ENCODE data around the gene ABHD2.

Gene ABHD2

GRCh38 chr15:89101302-89102193 is 13.3 kb downstream of the ABHD2 start (continued):
- TF ChIP-seq FEZF1 (tag by site-specific recombination; IDR thresholded peaks at IDR 0.05) (no peak), ZNF777 (tag by site-specific recombination; IDR thresholded peaks at IDR 0.05; ENCODE audit: borderline replicate concordance) (no peak), GLIS2 (tag by site-specific recombination; IDR thresholded peaks at IDR 0.05) (no peak), REPIN1 (tag by site-specific recombination; IDR thresholded peaks at IDR 0.05; ENCODE audit: low read depth) (no peak)

- ChIA-PET CTCF (interaction anchor here (0.6 to 2.7 kb wide), 8 partner anchors 9 to 74 kb away, joined by 3 to 17 read pairs (median 6); no protein-coding TSS in a partner anchor), POLR2A (interaction anchor here (1.0 kb wide), 1 partner anchor 15 kb away, joined by 5 read pairs; the partner anchor contains the start of gene ABHD2)
- peaks cover 7% of the 10 kb centered on the region for H3K4me1 ChIP-seq (ENCODE audit: control insufficient read depth, insufficient read depth, low read length)
These were observed 15.4 kb downstream of the ABHD2 start for GRCh38 chr15:89103481-89104171.

GRCh38 chr15:89104172-89104564 is 15.9 kb downstream of the ABHD2 start:
- Histone ChIP-seq H3K36me3 (ENCODE audit: control insufficient read depth in 2 of 2, insufficient read depth in 1 of 2, low read length in 2 of 2) (peaks cover 0 to 17% of the 10 kb centered on the region in 2 experiments; a peak in 2 of 3 replicates), H3K4me3 (ENCODE audit: low read depth, low read length) (no peak overlapping the region), H3K4me1 (ENCODE audit: control insufficient read depth, insufficient read depth, low read length) (peaks cover 7% of the 10 kb centered on the region), H3K9me3 (ENCODE audit: control insufficient read depth, insufficient read depth, low read depth, low read length) (no peaks in the 10 kb centered on the region), H3K27ac (ENCODE audit: extremely low read depth, low read depth, low read length) (no peak overlapping the region)
- ChIA-PET POLR2A (no interaction called here), CTCF (interaction anchor here (0.6 to 2.7 kb wide), 9 partner anchors 13 to 199 kb away, joined by 3 to 17 read pairs (median 5); partner anchors contain the start of gene ABHD2)
- TF ChIP-seq ZNF155 (tag by site-specific recombination; IDR thresholded peaks at IDR 0.05) (no peak), ZNF132 (tag by site-specific recombination; IDR thresholded peaks at IDR 0.05; ENCODE audit: borderline replicate concordance) (no peak), WT1 (tag by site-specific recombination; IDR thresholded peaks at IDR 0.05) (no peak), MYNN (tag by site-specific recombination; IDR thresholded peaks at IDR 0.05; ENCODE audit: borderline replicate concordance) (no peak), ZBTB48 (tag by site-specific recombination; IDR thresholded peaks at IDR 0.05) (no peak), SP7 (tag by site-specific recombination; IDR thresholded peaks at IDR 0.05) (no peak), ZFP69B (tag by site-specific recombination; IDR thresholded peaks at IDR 0.05) (no peak), ZNF521 (tag by site-specific recombination; IDR thresholded peaks at IDR 0.05) (no peak), ZNF571 (tag by site-specific recombination; IDR thresholded peaks at IDR 0.05) (no peak), ZNF768 (tag by site-specific recombination; IDR thresholded peaks at IDR 0.05) (no peak)

More at GRCh38 chr15:89103481-89104171, 15.4 kb downstream of the ABHD2 start:
- TF ChIP-seq GFI1B (tag by site-specific recombination; IDR thresholded peaks at IDR 0.05) (no peak), ZNF169 (tag by site-specific recombination; IDR thresholded peaks at IDR 0.05) (no peak), ZNF580 (tag by site-specific recombination; IDR thresholded peaks at IDR 0.05) (no peak), KLF1 (tag by site-specific recombination; IDR thresholded peaks at IDR 0.05) (no peak), OSR2 (tag by site-specific recombination; IDR thresholded peaks at IDR 0.05) (no peak), ZNF155 (tag by site-specific recombination; IDR thresholded peaks at IDR 0.05) (no peak), MZF1 (tag by site-specific recombination; IDR thresholded peaks at IDR 0.05; ENCODE audit: borderline replicate concordance) (no peak)
- no peak overlapping the region for H3K4me3 ChIP-seq (ENCODE audit: low read depth, low read length)
- no peaks in the 10 kb centered on the region for H3K9me3 ChIP-seq (ENCODE audit: control insufficient read depth, insufficient read depth, low read depth, low read length)
- no peak overlapping the region for H3K27ac ChIP-seq (ENCODE audit: extremely low read depth, low read depth, low read length)
- H3K36me3 ChIP-seq (ENCODE audit: control insufficient read depth in 2 of 2, insufficient read depth in 1 of 2, low read length in 2 of 2) = peaks cover 0 to 17% of the 10 kb centered on the region in 2 experiments; a peak in 2 of 3 replicates

All from HEK293 (cell line).